ENCODE results near the gene EFNA5. TPM values are rescaled to one million over a fixed set of nuclear protein-coding genes. Genes with fewer than 3 reads are reported as not detected.

The EFNA5 gene
- polyA plus RNA-seq, 1 donor from 2014 or later = 4.2 TPM

DNA sequence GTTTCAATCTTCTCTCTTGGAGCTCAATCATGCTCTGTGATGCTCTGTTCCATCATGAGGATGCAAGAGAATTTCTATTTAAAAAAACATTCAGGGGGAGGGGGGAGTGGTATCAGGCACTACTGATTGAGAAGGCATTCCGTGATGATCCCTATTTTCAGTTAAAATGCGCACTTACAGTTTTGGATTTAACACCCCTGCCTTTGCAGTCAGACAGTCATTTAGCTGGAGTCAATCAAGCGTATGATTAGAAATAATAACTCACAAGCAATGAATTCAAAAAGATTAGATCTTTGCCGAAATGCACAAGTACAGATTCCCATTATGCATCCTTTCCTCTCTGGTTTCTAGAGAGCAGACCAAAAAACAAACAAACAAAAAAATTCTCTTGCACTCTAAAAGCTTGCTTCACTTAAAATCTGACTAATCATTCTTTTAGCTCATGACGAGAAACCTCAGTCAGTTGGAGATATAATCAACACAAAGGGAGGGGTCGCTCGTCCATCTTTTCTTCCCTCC is 55.4 kb downstream of the EFNA5 start:
- no peaks in the 10 kb centered on the region for H3K27me3 ChIP-seq (ENCODE audit: insufficient read depth, low read depth, low read length)
- no peak overlapping the region for H3K4me2 ChIP-seq (ENCODE audit: low read length)
- no peak overlapping the region for H2AFZ ChIP-seq (ENCODE audit: low read depth, low read length)
- no peaks in the 10 kb centered on the region for H4K20me1 ChIP-seq (ENCODE audit: insufficient read depth)
- H3K79me2 ChIP-seq (replicated peaks; ENCODE audit: insufficient read depth, low read length) = peaks cover 45% of the 10 kb centered on the region
- no peaks in the 10 kb centered on the region for H3K9me3 ChIP-seq (ENCODE audit: low read length)
- H3K27ac ChIP-seq (ENCODE audit: low read length) = peak overlapping the region; percentile 21
- peak overlapping the region; percentile 12 for H3K4me3 ChIP-seq (ENCODE audit: low read length)
- H3F3A ChIP-seq (ENCODE audit: insufficient read depth, low read length, poor library complexity, severe bottlenecking) = no peaks in the 10 kb centered on the region
- no peaks in the 10 kb centered on the region for H3K9me2 ChIP-seq (ENCODE audit: insufficient read depth, low read length)
- H3K36me3 ChIP-seq (ENCODE audit: insufficient read depth, low read length) = no peaks in the 10 kb centered on the region
- no peak overlapping the region for H3K9ac ChIP-seq (ENCODE audit: low read length)
- TF ChIP-seq REST (IDR thresholded peaks at IDR 0.05; ENCODE audit: borderline replicate concordance) (no peak), MXI1 (conservative IDR thresholded peaks at IDR 0.05; ENCODE audit: poor library complexity, severe bottlenecking) (no peak), POLR2AphosphoS5 (IDR thresholded peaks at IDR 0.05) (no peak), EZH2 (IDR thresholded peaks at IDR 0.05; ENCODE audit: borderline replicate concordance, insufficient read depth, low read length, poor library complexity, severe bottlenecking) (no peak)

DNA sequence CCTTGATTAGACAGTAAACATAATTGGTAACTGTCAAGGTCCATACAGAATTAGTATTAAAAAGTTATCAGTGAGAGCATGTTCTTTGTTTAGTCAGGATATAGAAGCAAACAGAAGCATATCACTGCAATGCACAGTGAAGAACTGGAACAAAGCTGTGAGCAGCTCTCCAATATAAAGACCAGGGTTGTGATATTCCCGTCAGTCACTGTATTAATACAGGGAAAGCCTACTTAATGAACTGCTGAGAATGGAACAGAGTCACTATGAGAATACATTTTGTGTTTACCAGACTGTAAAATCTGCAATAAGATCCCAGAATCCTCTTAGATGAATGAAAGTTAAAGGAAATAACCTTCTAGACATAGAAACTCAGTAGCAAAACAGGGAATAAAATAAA is 58.2 kb downstream of the EFNA5 start:
- Histone ChIP-seq H3K79me2 (replicated peaks; ENCODE audit: insufficient read depth, low read length) (peaks cover 41% of the 10 kb centered on the region), H3K9me3 (ENCODE audit: low read length) (no peaks in the 10 kb centered on the region), H3K9me2 (ENCODE audit: insufficient read depth, low read length) (no peaks in the 10 kb centered on the region), H3K27me3 (ENCODE audit: insufficient read depth, low read depth, low read length) (no peaks in the 10 kb centered on the region), H3K4me2 (ENCODE audit: low read length) (no peak overlapping the region), H4K20me1 (ENCODE audit: insufficient read depth) (no peaks in the 10 kb centered on the region), H3K36me3 (ENCODE audit: insufficient read depth, low read length) (no peaks in the 10 kb centered on the region), H3K4me3 (ENCODE audit: low read length) (no peak overlapping the region), H3K9ac (ENCODE audit: low read length) (no peak overlapping the region), H2AFZ (ENCODE audit: low read depth, low read length) (no peak overlapping the region), H3F3A (ENCODE audit: insufficient read depth, low read length, poor library complexity, severe bottlenecking) (no peaks in the 10 kb centered on the region), H3K27ac (ENCODE audit: low read length) (no peak overlapping the region)
- TF ChIP-seq, protein P1, sequence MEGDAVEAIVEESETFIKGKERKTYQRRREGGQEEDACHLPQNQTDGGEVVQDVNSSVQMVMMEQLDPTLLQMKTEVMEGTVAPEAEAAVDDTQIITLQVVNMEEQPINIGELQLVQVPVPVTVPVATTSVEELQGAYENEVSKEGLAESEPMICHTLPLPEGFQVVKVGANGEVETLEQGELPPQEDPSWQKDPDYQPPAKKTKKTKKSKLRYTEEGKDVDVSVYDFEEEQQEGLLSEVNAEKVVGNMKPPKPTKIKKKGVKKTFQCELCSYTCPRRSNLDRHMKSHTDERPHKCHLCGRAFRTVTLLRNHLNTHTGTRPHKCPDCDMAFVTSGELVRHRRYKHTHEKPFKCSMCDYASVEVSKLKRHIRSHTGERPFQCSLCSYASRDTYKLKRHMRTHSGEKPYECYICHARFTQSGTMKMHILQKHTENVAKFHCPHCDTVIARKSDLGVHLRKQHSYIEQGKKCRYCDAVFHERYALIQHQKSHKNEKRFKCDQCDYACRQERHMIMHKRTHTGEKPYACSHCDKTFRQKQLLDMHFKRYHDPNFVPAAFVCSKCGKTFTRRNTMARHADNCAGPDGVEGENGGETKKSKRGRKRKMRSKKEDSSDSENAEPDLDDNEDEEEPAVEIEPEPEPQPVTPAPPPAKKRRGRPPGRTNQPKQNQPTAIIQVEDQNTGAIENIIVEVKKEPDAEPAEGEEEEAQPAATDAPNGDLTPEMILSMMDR (IDR thresholded peaks at IDR 0.05; ENCODE audit: poor library complexity, severe bottlenecking) = no peak
- no peak for TF ChIP-seq POLR2AphosphoS5 (IDR thresholded peaks at IDR 0.05)
- TF ChIP-seq EZH2 (IDR thresholded peaks at IDR 0.05; ENCODE audit: borderline replicate concordance, insufficient read depth, low read length, poor library complexity, severe bottlenecking) = no peak
- TF ChIP-seq TAF1 (IDR thresholded peaks at IDR 0.05; ENCODE audit: low read depth) = no peak
- TF ChIP-seq REST (IDR thresholded peaks at IDR 0.05; ENCODE audit: borderline replicate concordance) = no peak
- no peak for TF ChIP-seq SMC3 (conservative IDR thresholded peaks at IDR 0.05; ENCODE audit: poor library complexity)
- TF ChIP-seq MXI1 (conservative IDR thresholded peaks at IDR 0.05; ENCODE audit: poor library complexity, severe bottlenecking) = no peak
- TF ChIP-seq EP300 (conservative IDR thresholded peaks at IDR 0.05; ENCODE audit: poor library complexity, severe bottlenecking) = no peak
- TF ChIP-seq RAD21 (conservative IDR thresholded peaks at IDR 0.05) = no peak

Data from neural cell (in vitro differentiated cells).